GM21786 (cell line): Measurements from ENCODE around the gene PTPRF.

Experiments
- ATAC-seq: cut with Tn5 transposase; IDR thresholded peaks from one replicate; pipeline ENCODE4 v1.9.1; 2021; ENCODE audit not compliant: unreplicated experiment

PTPRF gene

GRCh38 chr1:43576521-43576920, 45.8 kb downstream of the PTPRF start:
- ATAC-seq = no peak

DNA sequence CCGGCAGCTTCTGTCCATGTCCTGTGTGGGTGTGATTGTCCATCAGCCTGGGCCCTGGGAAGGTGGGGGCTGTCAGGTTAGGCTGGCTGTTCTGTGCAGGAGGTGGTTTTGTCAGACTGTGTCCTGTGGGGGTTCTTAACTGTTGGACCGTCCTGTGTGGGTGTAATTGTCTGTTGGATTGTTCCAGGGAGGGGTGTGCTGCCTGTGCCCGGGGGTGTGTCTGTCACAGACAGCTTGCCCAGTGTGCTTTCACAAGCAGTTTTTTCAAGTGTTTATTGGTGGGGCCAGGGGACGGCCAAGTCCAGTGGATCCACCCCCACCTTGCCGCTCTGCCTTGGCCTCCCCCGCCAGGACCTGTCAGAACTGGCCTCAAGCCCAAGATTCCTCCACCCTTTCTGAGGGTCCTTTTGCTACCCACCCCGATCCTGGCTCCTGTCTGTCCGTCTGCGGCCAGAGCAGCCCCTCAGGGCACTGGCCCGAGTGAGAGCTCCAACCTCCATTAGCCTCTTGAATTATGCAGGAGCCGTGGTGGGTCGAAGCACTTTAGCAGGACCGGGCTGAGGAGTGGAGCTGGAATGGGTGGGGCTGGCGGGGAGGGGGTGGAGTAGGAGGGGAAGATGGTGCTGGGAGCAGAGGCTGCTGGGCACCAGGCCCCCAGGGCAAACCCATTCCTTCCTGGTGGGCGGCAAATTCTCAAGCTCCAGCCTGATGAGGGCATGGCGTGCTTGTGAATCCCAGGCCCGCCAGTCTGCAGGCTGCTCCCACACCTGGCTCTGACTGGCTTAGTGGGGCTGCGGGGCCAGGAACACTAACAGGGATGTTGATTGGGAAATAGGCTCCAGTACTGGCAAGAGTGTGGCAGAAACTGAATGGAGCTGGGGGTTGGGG, 47.2 kb downstream of the PTPRF start:
- no peak for ATAC-seq

DNA sequence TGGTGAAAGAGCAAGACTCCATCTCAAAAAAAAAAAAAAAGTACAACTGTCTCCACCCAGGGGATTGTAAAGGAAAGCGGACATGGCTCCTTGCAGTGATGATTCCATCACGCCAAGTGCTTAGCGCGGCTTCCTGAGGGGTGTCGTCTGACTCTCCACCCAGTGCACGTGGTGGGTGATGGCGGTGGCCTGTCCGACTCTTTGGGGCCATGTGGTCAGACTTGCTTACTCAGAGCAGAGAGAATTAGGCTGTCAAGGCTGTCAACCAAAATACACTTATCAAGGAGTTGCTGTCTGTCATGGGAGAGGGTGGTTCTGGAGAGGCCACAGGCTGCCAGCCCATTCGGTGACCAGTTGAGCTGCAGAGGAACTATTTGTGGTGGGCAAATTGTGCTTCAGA, 49.4 kb downstream of the PTPRF start:
- ATAC-seq = no peak

GRCh38 chr1:43582162-43582566, 51.5 kb downstream of the PTPRF start:
- ATAC-seq = peak; percentile 61

DNA sequence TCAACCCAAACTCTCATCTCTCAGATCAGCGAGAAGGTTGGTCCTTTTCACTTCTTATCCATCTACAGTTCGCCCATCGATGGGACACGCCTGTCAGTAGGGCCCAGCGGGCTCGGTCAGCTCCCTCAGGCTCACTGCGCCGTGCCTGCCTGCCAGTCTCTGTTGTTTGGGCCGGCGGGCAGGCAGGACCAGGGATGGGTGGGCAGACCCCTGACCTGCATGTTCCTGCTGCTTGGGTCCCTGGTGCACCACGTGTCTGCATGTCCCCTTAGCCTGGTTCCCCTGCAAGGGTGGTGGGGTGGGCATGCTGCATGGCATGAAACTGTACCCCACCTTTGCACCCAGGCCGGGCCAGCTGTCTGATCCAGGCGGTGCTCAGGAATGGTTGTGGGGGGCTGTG, 52.4 kb downstream of the PTPRF start:
- ATAC-seq = no peak

DNA sequence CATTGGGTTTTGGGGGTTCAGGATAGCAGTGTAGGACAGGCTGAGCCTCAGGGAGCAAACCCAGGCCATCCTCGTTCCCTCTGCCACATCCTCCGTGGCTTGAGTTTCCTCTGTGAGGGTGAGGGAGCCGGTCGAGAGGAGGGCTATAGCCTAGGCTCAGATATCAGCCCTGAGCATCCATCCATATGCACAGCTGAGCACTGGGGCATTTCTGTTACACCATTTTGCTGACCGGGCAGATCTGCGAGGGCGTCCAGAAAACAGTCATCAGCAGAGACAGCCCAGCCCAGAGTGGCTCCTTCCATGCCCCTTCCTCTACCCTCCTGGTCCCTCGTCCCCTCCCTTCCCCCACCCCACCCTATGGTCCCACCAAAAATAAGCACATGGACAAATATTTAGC, 53.5 kb downstream of the PTPRF start:
- ATAC-seq = no peak

DNA sequence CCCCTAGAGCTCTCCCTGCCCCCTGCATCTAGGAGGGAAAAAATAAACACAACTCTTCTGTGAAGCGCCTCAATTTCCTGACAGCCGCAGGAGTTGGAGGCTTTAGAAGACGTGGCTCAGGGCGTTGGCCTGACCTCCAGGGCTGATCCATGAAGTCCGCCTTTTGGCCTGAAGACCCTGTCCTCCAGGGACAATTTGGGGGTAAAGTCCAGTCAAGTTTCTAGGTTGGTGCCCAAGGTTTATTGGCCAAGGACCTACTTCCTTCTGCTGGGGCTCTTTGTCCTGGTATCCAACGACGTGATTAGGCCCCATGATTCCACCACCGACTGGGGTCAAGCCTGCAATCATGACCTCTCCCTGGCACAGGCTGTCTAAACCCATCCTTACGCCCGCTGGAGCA, 54.9 kb downstream of the PTPRF start:
- ATAC-seq = no peak

- no peak for ATAC-seq
Observed at GRCh38 chr1:43586136-43586731, 55.6 kb downstream of the PTPRF start.

DNA sequence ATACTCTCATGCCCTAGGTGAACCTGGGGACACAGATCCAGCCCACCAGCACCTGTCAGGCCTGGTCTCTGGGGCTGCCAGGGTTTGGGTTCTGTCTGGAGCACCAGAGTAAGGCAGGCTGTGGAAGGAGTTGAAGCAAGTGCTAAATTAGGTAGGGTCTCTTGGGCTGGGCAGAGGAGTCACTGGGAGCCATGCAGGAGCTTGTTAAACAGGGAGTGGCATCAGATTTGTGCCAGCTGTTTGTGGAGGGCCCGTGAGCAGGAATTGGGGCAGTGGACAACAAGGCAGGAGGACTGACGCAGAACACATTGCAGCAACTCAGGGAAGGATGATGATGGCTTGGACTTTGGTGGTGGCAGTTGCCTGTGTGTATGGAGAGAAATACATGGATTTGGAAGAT, 56.3 kb downstream of the PTPRF start:
- ATAC-seq = no peak

DNA sequence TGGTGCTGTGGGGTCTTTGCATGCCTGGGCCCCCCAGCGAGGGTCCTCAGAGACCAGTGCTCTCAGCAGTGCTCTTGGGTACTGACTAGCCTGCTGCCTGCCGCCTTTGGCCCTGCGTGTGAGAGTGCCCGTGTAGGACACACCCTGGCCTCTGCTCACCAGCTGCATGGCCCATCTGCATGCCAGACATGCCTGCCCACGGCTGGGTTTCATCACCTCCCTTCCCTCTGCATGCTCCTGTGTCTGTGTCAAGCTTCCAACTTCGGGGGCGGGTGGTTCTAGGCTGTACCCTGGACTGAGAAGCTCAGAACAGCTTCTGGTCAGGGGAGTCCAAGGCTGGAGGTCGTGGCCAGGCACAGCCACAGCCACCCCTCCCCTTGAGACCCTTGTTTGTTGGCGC, 56.9 kb downstream of the PTPRF start:
- ATAC-seq = no peak

- no peak for ATAC-seq
Observed at GRCh38 chr1:43588592-43588991, 57.9 kb downstream of the PTPRF start.

DNA sequence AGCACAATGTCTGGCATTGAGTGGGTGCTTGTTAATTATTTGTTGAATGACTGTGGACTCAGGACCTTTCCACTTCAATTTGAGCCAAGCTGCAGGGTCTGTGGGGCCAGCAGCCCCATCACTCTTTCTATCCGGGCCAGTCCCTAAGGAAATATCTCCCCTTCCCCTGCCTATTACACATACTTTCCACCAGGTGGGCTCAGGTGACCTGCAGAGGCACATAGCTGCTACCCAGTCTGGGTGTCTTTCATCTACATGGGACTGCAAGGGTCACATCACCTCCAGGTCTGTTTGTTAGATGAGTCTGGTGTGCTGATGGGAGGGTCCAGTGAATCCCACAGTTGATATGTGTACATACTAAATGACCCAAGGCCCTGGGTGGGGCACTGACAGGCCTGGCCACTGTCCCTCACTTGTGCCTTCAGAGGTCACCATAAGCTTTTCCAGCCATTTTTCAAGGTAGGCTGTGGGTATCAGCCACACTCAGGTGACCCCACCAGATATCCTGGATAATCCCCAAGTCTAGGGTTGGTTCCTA, 59.8 kb downstream of the PTPRF start:
- ATAC-seq = no peak

DNA sequence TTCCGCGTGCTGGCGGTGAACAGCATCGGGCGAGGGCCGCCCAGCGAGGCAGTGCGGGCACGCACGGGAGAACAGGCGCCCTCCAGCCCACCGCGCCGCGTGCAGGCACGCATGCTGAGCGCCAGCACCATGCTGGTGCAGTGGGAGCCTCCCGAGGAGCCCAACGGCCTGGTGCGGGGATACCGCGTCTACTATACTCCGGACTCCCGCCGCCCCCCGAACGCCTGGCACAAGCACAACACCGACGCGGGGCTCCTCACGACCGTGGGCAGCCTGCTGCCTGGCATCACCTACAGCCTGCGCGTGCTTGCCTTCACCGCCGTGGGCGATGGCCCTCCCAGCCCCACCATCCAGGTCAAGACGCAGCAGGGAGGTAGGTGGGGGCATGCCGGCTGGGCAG, 60.5 kb downstream of the PTPRF start:
- no peak for ATAC-seq

DNA sequence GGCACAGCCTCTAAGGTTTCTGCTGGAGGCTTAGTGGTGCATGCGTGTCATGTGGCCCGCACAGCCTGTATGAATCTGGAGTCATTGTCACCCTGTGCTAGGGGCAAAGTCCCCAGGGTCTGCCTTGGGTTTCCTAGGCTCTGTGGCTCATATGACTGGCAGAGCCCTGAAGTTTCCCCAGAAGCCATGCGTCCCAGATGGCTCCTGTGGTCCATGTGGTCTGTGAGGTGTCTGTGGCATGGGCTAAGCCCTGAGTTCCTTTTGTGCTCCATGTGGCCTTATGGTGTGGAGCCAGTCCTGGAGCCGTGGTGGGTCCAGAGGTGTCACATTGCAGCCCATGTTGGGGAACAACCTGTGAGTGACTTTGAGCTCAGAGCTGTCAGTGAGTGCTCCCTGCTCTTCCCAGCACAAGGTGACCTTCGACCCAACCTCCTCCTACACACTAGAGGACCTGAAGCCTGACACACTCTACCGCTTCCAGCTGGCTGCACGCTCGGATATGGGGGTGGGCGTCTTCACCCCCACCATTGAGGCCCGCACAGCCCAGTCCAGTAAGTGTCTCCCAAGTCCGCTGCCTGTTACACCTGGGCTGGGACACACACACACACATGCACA, 61.5 kb downstream of the PTPRF start:
- no peak for ATAC-seq

GRCh38 chr1:43592974-43593683, 62.4 kb downstream of the PTPRF start:
- no peak for ATAC-seq

GRCh38 chr1:43596579-43596978, 65.9 kb downstream of the PTPRF start:
- ATAC-seq = no peak

- no peak for ATAC-seq
Observed at GRCh38 chr1:43597028-43597427, 66.3 kb downstream of the PTPRF start.

- ATAC-seq = no peak
Observed at GRCh38 chr1:43597721-43598120, 67.0 kb downstream of the PTPRF start.

DNA sequence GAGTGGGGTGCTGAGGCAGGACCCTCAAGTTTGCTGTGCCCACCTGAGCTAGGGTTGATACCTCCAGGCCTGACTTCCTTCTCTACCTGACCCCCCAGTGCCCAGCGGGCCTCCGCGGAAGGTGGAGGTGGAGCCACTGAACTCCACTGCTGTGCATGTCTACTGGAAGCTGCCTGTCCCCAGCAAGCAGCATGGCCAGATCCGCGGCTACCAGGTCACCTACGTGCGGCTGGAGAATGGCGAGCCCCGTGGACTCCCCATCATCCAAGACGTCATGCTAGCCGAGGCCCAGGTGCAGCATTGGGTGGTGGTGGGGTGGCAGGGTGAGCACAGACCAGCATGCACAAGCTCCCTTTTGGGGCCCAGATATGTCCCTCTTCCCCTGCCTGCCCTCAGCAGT, 67.9 kb downstream of the PTPRF start:
- ATAC-seq = no peak

- ATAC-seq = no peak
Observed at GRCh38 chr1:43600033-43601020, 69.6 kb downstream of the PTPRF start.
